Ascending aorta (tissue), 2 donors: ENCODE results near the gene HECTD4. TPM values are rescaled to one million over a fixed set of nuclear protein-coding genes. Genes with fewer than 3 reads are reported as not detected.

Experiments
- DNase-seq, 2 donors: peaks; one replicate each; pipeline ENCODE4 v3.0.0-alpha.2; 2019; ENCODE audit warnings: low spot score in 2 of 2
- H3K27ac ChIP-seq, 2 donors: fragments of 200-600 bp; sonication (generic); one replicate each; pipeline ENCODE4 v1.5.1; 2016 to 2017; ENCODE audit warnings: mild to moderate bottlenecking in 1 of 2
- H3K27me3 ChIP-seq: fragments of 200-600 bp; sonication (generic); one replicate; pipeline ENCODE4 v1.5.1; 2017
- H3K36me3 ChIP-seq, 2 donors: fragments of 200-600 bp; sonication (generic); one replicate each; pipeline ENCODE4 v1.5.1; 2016
- H3K4me1 ChIP-seq, 2 donors: fragments of 200-600 bp; sonication (generic); one replicate each; pipeline ENCODE4 v1.5.1; 2016 to 2017; ENCODE audit warnings: mild to moderate bottlenecking in 1 of 2
- H3K4me3 ChIP-seq, 2 donors: fragments of 200-600 bp; sonication (generic); one replicate each; pipeline ENCODE4 v1.5.1; 2016 to 2017; ENCODE audit warnings: mild to moderate bottlenecking in 1 of 2
- H3K9me3 ChIP-seq, 2 donors: fragments of 200-600 bp; sonication (generic); one replicate each; pipeline ENCODE4 v1.5.1; 2016
- CTCF ChIP-seq, 3 experiments: fragments of 200-600 bp in 2 of 3; fragments of 450-650 bp in 1 of 3; sonication (generic) in 2 of 3; IDR thresholded peaks; one replicate each; pipeline ENCODE4 v1.5.1; 2016 to 2019; ENCODE audit warnings: antibody characterized with exemption in 3 of 3, mild to moderate bottlenecking in 1 of 3, moderate library complexity in 1 of 3
- intact Hi-C: fragments of 100-400 bp; cut with DNase I; formaldehyde crosslinking; loops from one replicate; pipeline ENCODE4 v1.15.1; 2023
- total RNA-seq: library from RNA; depleted of rRNA; stranded (reverse); fragments of >200 nt; gene quantifications from one replicate; pipeline ENCODE4 v1.1.0, GENCODE V29; 2016

HECTD4 gene
- total RNA-seq, 1 donor from 2014 or later = 23.7 TPM

GRCh38 chr12:112305951-112306350 is 76.3 kb downstream of the HECTD4 start:
- no peaks in the 10 kb centered on the region for H3K27me3 ChIP-seq
- H3K4me1 ChIP-seq = no peaks in the 10 kb centered on the region
- H3K36me3 ChIP-seq = peaks cover 21 to 27% of the 10 kb centered on the region in 2 donors
- no peak overlapping the region for H3K27ac ChIP-seq
- no peaks in the 10 kb centered on the region for H3K9me3 ChIP-seq
- intact Hi-C loops = no loop called here
- H3K4me3 ChIP-seq = no peak overlapping the region
- DNase-seq = no peak
- no peak for TF ChIP-seq CTCF (IDR thresholded peaks at IDR 0.05)

- Histone ChIP-seq H3K4me1 (no peaks in the 10 kb centered on the region), H3K36me3 (peaks cover 21 to 27% of the 10 kb centered on the region in 2 donors), H3K9me3 (no peaks in the 10 kb centered on the region), H3K4me3 (no peak overlapping the region), H3K27ac (no peak overlapping the region), H3K27me3 (no peaks in the 10 kb centered on the region)
- intact Hi-C loops = no loop called here
- no peak for DNase-seq
- TF ChIP-seq CTCF (IDR thresholded peaks at IDR 0.05) = no peak
These were observed 77.8 kb downstream of the HECTD4 start for GRCh38 chr12:112304436-112304835.

- no peaks in the 10 kb centered on the region for H3K9me3 ChIP-seq
- intact Hi-C loops = no loop called here
These were observed 78.4 kb downstream of the HECTD4 start for GRCh38 chr12:112303799-112304198.

GRCh38 chr12:112303004-112303403 is 79.2 kb downstream of the HECTD4 start:
- Histone ChIP-seq H3K9me3 (no peaks in the 10 kb centered on the region), H3K4me3 (no peak overlapping the region), H3K36me3 (peaks cover 21 to 27% of the 10 kb centered on the region in 2 donors), H3K27me3 (no peaks in the 10 kb centered on the region), H3K4me1 (no peaks in the 10 kb centered on the region), H3K27ac (no peak overlapping the region)
- DNase-seq = no peak
- TF ChIP-seq CTCF (IDR thresholded peaks at IDR 0.05) = no peak
- intact Hi-C loops = no loop called here

More at GRCh38 chr12:112303799-112304198, 78.4 kb downstream of the HECTD4 start:
- Histone ChIP-seq H3K36me3 (peaks cover 21 to 27% of the 10 kb centered on the region in 2 donors), H3K4me1 (no peaks in the 10 kb centered on the region), H3K27ac (no peak overlapping the region), H3K4me3 (no peak overlapping the region), H3K27me3 (no peaks in the 10 kb centered on the region)
- no peak for DNase-seq
- no peak for TF ChIP-seq CTCF (IDR thresholded peaks at IDR 0.05)

GRCh38 chr12:112299704-112300103 is 82.5 kb downstream of the HECTD4 start:
- H3K4me1 ChIP-seq = no peaks in the 10 kb centered on the region
- intact Hi-C loops = no loop called here
- H3K9me3 ChIP-seq = no peaks in the 10 kb centered on the region
- no peak for DNase-seq
- no peaks in the 10 kb centered on the region for H3K27me3 ChIP-seq
- TF ChIP-seq CTCF (IDR thresholded peaks at IDR 0.05) = no peak
- H3K36me3 ChIP-seq = peaks cover 15 to 27% of the 10 kb centered on the region in 2 donors
- H3K27ac ChIP-seq = no peak overlapping the region
- H3K4me3 ChIP-seq = no peak overlapping the region

GRCh38 chr12:112297188-112297587 is 85.0 kb downstream of the HECTD4 start:
- Histone ChIP-seq H3K36me3 (peaks cover 5 to 33% of the 10 kb centered on the region in 2 donors), H3K4me3 (no peak overlapping the region), H3K27me3 (no peaks in the 10 kb centered on the region), H3K4me1 (no peaks in the 10 kb centered on the region), H3K27ac (no peak overlapping the region), H3K9me3 (no peaks in the 10 kb centered on the region)
- no peak for DNase-seq
- no peak for TF ChIP-seq CTCF (IDR thresholded peaks at IDR 0.05)
- intact Hi-C loops = no loop called here
